Transverse colon (tissue), 3 donors: ENCODE results near the gene ENAH.
"Not testable (repeated sequence)": the region's sequence is repeated elsewhere in the genome, so short reads cannot be mapped to it uniquely, and the experiment has no call there.

ENCODE experiments used
- CTCF ChIP-seq, 5 experiments: fragments of 200-600 bp in 3 of 5; fragments of 450-650 bp in 2 of 5; sonication (generic) in 3 of 5; IDR thresholded peaks; 1 replicate in 2 of 5; 2 replicates in 3 of 5; pipeline ENCODE4 v1.5.1; 2016 to 2017; ENCODE audit warnings: antibody characterized with exemption in 5 of 5, inconsistent platforms in 3 of 5, mild to moderate bottlenecking in 2 of 5, moderate library complexity in 1 of 5
- EP300 ChIP-seq: sonication (generic); formaldehyde crosslinking; IDR thresholded peaks from one replicate; pipeline ENCODE4 v1.6.1; 2017; ENCODE audit warnings: antibody characterized with exemption, low read depth

DNA sequence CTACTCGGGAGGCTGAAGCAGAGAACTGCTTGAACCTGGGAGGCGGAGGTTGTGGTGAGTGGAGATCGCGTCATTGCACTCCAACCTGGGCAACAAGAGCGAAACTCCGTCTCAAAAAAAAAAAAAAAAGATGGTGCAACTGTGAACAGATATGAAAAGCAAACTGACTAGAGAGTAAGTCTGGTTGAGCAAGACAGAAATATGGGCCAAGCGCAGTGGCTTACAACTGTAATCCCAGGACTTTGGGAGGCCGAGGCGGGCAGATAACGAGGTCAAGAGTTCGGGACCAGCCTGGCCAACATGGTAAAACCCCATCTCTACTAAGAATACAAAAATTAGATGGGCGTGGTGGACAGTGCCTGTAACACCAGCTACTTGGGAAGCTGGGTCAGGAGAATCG, 24.1 kb downstream of the ENAH start:
- TF ChIP-seq CTCF (IDR thresholded peaks at IDR 0.05); EP300: not testable (repeated sequence)
